Osteocyte (in vitro differentiated cells): ENCODE data around the gene TWIST2. TPM values are rescaled to one million over a fixed set of nuclear protein-coding genes. Genes with fewer than 3 reads are reported as not detected.

ENCODE experiments used
- DNase-seq: peaks from one replicate; pipeline ENCODE4 v3.0.0; 2021; ENCODE audit warnings: mixed read lengths; ENCODE audit not compliant: unreplicated experiment; ENCODE audit errors: extremely low spot score
- H3K27ac Mint-ChIP-seq: one replicate; pipeline ENCODE4 v1.8.0; 2021; ENCODE audit warnings: mild to moderate bottlenecking, mixed read lengths; ENCODE audit not compliant: unreplicated experiment
- H3K27me3 Mint-ChIP-seq: one replicate; pipeline ENCODE4 v1.8.0; 2021; ENCODE audit warnings: mixed read lengths; ENCODE audit not compliant: unreplicated experiment
- H3K36me3 Mint-ChIP-seq: one replicate; pipeline ENCODE4 v1.8.0; 2021; ENCODE audit warnings: mixed read lengths; ENCODE audit not compliant: unreplicated experiment
- H3K4me1 Mint-ChIP-seq: one replicate; pipeline ENCODE4 v1.8.0; 2021; ENCODE audit warnings: mixed read lengths; ENCODE audit not compliant: unreplicated experiment
- H3K4me3 Mint-ChIP-seq: one replicate; pipeline ENCODE4 v1.8.0; 2021; ENCODE audit warnings: mild to moderate bottlenecking, moderate library complexity, mixed read lengths; ENCODE audit not compliant: unreplicated experiment
- H3K9me3 Mint-ChIP-seq: one replicate; pipeline ENCODE4 v1.8.0; 2021; ENCODE audit warnings: mixed read lengths; ENCODE audit not compliant: unreplicated experiment
- total RNA-seq: library from RNA; stranded (reverse); gene quantifications from 2 replicates; pipeline ENCODE4 v1.2.1, GENCODE V29; 2021
- TF ChIP-seq, protein P1 (sequence below): fragments of 200-600 bp; sonication (generic); IDR thresholded peaks from 2 replicates; pipeline ENCODE4 v1.5.0; 2021; ENCODE audit warnings: antibody characterized with exemption, mild to moderate bottlenecking, moderate library complexity

Gene TWIST2
- total RNA-seq, 1 donor from 2014 or later, result 6.0 TPM

DNA sequence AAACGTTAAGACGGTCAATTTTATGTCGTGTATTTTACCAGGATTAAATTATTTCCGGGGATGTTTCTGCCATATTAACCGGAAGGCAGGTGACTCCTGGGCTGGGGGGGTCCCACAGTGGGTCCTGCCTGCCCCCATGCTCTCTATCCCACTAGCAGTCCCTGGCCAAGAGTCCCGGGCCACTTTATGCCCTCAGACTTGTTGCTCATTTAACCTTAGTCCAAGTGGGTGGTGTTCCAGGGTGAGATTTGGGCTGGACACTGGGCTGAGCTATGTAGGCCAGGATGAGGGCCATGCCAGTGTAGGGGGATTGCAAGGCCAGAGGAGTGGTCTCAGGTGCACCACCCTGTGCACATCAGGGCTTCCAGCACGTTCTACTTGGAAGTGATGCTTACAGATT, 24.1 kb downstream of the TWIST2 start:
- H3K4me3 Mint-ChIP-seq, result no peak overlapping the region
- no peaks in the 10 kb centered on the region for H3K9me3 Mint-ChIP-seq
- peaks cover 26% of the 10 kb centered on the region for H3K4me1 Mint-ChIP-seq
- H3K36me3 Mint-ChIP-seq, result no peaks in the 10 kb centered on the region
- no peak overlapping the region for H3K27ac Mint-ChIP-seq
- TF ChIP-seq, protein P1, sequence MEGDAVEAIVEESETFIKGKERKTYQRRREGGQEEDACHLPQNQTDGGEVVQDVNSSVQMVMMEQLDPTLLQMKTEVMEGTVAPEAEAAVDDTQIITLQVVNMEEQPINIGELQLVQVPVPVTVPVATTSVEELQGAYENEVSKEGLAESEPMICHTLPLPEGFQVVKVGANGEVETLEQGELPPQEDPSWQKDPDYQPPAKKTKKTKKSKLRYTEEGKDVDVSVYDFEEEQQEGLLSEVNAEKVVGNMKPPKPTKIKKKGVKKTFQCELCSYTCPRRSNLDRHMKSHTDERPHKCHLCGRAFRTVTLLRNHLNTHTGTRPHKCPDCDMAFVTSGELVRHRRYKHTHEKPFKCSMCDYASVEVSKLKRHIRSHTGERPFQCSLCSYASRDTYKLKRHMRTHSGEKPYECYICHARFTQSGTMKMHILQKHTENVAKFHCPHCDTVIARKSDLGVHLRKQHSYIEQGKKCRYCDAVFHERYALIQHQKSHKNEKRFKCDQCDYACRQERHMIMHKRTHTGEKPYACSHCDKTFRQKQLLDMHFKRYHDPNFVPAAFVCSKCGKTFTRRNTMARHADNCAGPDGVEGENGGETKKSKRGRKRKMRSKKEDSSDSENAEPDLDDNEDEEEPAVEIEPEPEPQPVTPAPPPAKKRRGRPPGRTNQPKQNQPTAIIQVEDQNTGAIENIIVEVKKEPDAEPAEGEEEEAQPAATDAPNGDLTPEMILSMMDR, result no peak
- no peak for DNase-seq
- H3K27me3 Mint-ChIP-seq, result no peaks in the 10 kb centered on the region

DNA sequence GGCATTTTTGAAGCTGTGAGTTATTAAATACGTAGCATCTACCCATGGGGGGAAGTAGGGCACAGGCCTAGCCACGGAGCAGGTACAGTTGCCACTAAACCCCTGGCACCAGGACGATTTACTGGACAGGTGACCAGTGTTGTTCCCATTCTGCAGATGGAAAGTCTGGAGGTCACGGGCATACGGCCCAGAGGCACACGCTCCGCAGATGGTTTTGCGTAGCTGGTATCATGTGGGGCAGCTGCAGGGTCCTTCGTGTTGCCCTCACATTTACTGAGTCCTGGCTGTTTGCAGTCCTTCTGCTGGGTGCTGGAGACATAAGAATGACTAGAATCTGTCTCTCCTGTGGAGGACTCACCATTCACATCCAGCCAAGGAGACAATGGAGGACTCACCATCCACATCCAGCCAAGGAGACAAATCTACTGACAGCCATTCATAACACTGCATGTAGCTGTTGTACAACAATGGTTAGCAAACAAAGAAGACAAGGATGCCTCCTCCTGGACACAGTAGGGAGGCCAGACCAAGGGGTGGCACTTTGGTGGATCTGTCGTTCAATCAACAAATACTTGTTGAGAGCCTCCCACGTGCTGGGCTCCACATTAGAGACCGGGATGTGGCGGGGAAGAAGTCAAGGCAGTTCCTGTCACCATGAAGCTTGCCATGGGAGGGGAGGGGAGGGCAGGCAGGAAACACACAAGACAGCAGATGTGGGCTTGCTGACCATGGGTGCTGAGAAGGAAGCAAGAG, 24.9 kb downstream of the TWIST2 start:
- TF ChIP-seq, protein P1, result no peak
- Mint-ChIP-seq H3K4me1 (peaks cover 19% of the 10 kb centered on the region), H3K9me3 (no peaks in the 10 kb centered on the region), H3K27me3 (no peaks in the 10 kb centered on the region), H3K4me3 (no peak overlapping the region), H3K27ac (no peak overlapping the region), H3K36me3 (no peaks in the 10 kb centered on the region)
- no peak for DNase-seq

GRCh38 chr2:238873381-238873801, 25.5 kb downstream of the TWIST2 start:
- no peaks in the 10 kb centered on the region for H3K36me3 Mint-ChIP-seq
- no peak overlapping the region for H3K27ac Mint-ChIP-seq
- DNase-seq, result no peak
- no peaks in the 10 kb centered on the region for H3K27me3 Mint-ChIP-seq
- no peaks in the 10 kb centered on the region for H3K9me3 Mint-ChIP-seq
- H3K4me3 Mint-ChIP-seq, result no peak overlapping the region
- TF ChIP-seq, protein P1, result no peak
- H3K4me1 Mint-ChIP-seq, result peaks cover 13% of the 10 kb centered on the region

- no peaks in the 10 kb centered on the region for H3K27me3 Mint-ChIP-seq
- H3K4me1 Mint-ChIP-seq, result peaks cover 8% of the 10 kb centered on the region
- H3K36me3 Mint-ChIP-seq, result no peaks in the 10 kb centered on the region
- DNase-seq, result no peak
- H3K4me3 Mint-ChIP-seq, result no peak overlapping the region
- TF ChIP-seq, protein P1, result no peak
- no peak overlapping the region for H3K27ac Mint-ChIP-seq
- H3K9me3 Mint-ChIP-seq, result no peaks in the 10 kb centered on the region
Observed at GRCh38 chr2:238873841-238874240, 26.0 kb downstream of the TWIST2 start.

GRCh38 chr2:238874330-238875050, 26.6 kb downstream of the TWIST2 start:
- Mint-ChIP-seq H3K36me3 (no peaks in the 10 kb centered on the region), H3K4me3 (no peak overlapping the region), H3K4me1 (peaks cover 3% of the 10 kb centered on the region), H3K27me3 (no peaks in the 10 kb centered on the region), H3K27ac (no peak overlapping the region), H3K9me3 (no peaks in the 10 kb centered on the region)
- no peak for DNase-seq
- TF ChIP-seq, protein P1, result no peak
